T1000 (cell line): ENCODE measurements around the gene SOX8.

Experiments
- DNase-seq: peaks from one replicate; lab custom pipeline; 2025; ENCODE audit warnings: mixed read lengths; lab: John Stamatoyannopoulos, UW

Gene SOX8

GRCh38 chr16:1026784-1027500, 45.4 kb downstream of the SOX8 start:
- DNase-seq = no peak

- DNase-seq = no peak
These were observed 45.9 kb downstream of the SOX8 start for GRCh38 chr16:1027501-1027815.

GRCh38 chr16:1028056-1028455, 46.5 kb downstream of the SOX8 start:
- DNase-seq = no peak

GRCh38 chr16:1028524-1029258, 47.1 kb downstream of the SOX8 start:
- no peak for DNase-seq

- no peak for DNase-seq
These were observed 47.6 kb downstream of the SOX8 start for GRCh38 chr16:1029259-1029545.

- DNase-seq = no peak
These were observed 48.9 kb downstream of the SOX8 start for GRCh38 chr16:1030473-1030901.

- DNase-seq = no peak
These were observed 50.1 kb downstream of the SOX8 start for GRCh38 chr16:1031666-1032065.

- no peak for DNase-seq
These were observed 51.0 kb downstream of the SOX8 start for GRCh38 chr16:1032607-1033006.

- no peak for DNase-seq
These were observed 51.6 kb downstream of the SOX8 start for GRCh38 chr16:1033128-1033679.

GRCh38 chr16:1034230-1035065, 52.9 kb downstream of the SOX8 start:
- no peak for DNase-seq

GRCh38 chr16:1035066-1035415, 53.5 kb downstream of the SOX8 start:
- DNase-seq = no peak

- no peak for DNase-seq
These were observed 54.6 kb downstream of the SOX8 start for GRCh38 chr16:1036166-1036565.
